ENCODE results near the gene BMPER. TPM values are rescaled to one million over a fixed set of nuclear protein-coding genes. Genes with fewer than 3 reads are reported as not detected.

Gene BMPER
- total and polyA plus RNA-seq, 12 donors: 0.29 to 1.9 (median 0.85) TPM; not detected in 2

GRCh38 chr7:33918438-33919143, 13.3 kb downstream of the BMPER start:
- H3K4me1 ChIP-seq (replicated peaks in 1 of 2): no peaks in the 10 kb centered on the region
- no peaks in the 10 kb centered on the region for H3K9me3 ChIP-seq (replicated peaks in 1 of 3)
- H3K27ac ChIP-seq: no peak overlapping the region
- no peak for DNase-seq
- intact Hi-C loops (cut with DNase I): no loop called here
- H3K27me3 ChIP-seq: no peaks in the 10 kb centered on the region
- no peak overlapping the region for H3K4me3 ChIP-seq
- no peaks in the 10 kb centered on the region for H3K36me3 ChIP-seq (replicated peaks in 1 of 2)
- WGBS, 4 donors: 66 to 77% (median 75%) methylated on average over 3 of the region's 3 CpGs
- TF ChIP-seq CTCF (IDR thresholded peaks at IDR 0.05) (no peak), POLR2A (IDR thresholded peaks at IDR 0.05) (no peak)

GRCh38 chr7:33919449-33919848, 14.1 kb downstream of the BMPER start:
- Histone ChIP-seq H3K36me3 (replicated peaks in 1 of 2) (no peaks in the 10 kb centered on the region), H3K27ac (no peak overlapping the region), H3K4me1 (replicated peaks in 1 of 2) (no peaks in the 10 kb centered on the region), H3K4me3 (no peak overlapping the region), H3K9me3 (replicated peaks in 1 of 3) (no peaks in the 10 kb centered on the region), H3K27me3 (no peaks in the 10 kb centered on the region)
- TF ChIP-seq POLR2A (IDR thresholded peaks at IDR 0.05) (no peak), CTCF (IDR thresholded peaks at IDR 0.05) (no peak)
- intact Hi-C loops (cut with DNase I): no loop called here
- DNase-seq: no peak

- Histone ChIP-seq H3K4me1 (replicated peaks in 1 of 2) (peaks cover 0 to 6% of the 10 kb centered on the region in 2 donors), H3K27me3 (no peaks in the 10 kb centered on the region), H3K4me3 (no peak overlapping the region), H3K9me3 (replicated peaks in 1 of 3) (no peaks in the 10 kb centered on the region), H3K36me3 (replicated peaks in 1 of 2) (no peaks in the 10 kb centered on the region), H3K27ac (no peak overlapping the region)
- DNase-seq: no peak
- intact Hi-C loops (cut with DNase I): no loop called here
- no peak for TF ChIP-seq POLR2A (IDR thresholded peaks at IDR 0.05)
- no peak for TF ChIP-seq CTCF (IDR thresholded peaks at IDR 0.05)
- WGBS, 4 donors: 81 to 87% (median 84%) methylated on average over 16 to 17 of the region's 17 CpGs
These were observed 16.0 kb downstream of the BMPER start for GRCh38 chr7:33921216-33921938.

- Histone ChIP-seq H3K36me3 (replicated peaks in 1 of 2) (no peaks in the 10 kb centered on the region), H3K4me3 (no peak overlapping the region), H3K9me3 (replicated peaks in 1 of 3) (no peaks in the 10 kb centered on the region), H3K27me3 (no peaks in the 10 kb centered on the region), H3K4me1 (replicated peaks in 1 of 2) (peaks cover 0 to 13% of the 10 kb centered on the region in 2 donors), H3K27ac (no peak overlapping the region)
- no peak for DNase-seq
- TF ChIP-seq CTCF (IDR thresholded peaks at IDR 0.05) (no peak), POLR2A (IDR thresholded peaks at IDR 0.05) (no peak)
- intact Hi-C loops (cut with DNase I): no loop called here
- 72 to 92% (median 88%) methylated on average over 2 of the region's 2 CpGs for WGBS, 4 donors
These were observed 17.5 kb downstream of the BMPER start for GRCh38 chr7:33922820-33923219.

All from adrenal gland (tissue), 12 donors.